ENCODE measurements around the gene CCDC69. TPM values are rescaled to one million over a fixed set of nuclear protein-coding genes. Genes with fewer than 3 reads are reported as not detected.

Gene CCDC69
- total and polyA plus RNA-seq, 3 experiments from 2014 or later, result 47.9 to 134 (median 50.5) TPM

DNA sequence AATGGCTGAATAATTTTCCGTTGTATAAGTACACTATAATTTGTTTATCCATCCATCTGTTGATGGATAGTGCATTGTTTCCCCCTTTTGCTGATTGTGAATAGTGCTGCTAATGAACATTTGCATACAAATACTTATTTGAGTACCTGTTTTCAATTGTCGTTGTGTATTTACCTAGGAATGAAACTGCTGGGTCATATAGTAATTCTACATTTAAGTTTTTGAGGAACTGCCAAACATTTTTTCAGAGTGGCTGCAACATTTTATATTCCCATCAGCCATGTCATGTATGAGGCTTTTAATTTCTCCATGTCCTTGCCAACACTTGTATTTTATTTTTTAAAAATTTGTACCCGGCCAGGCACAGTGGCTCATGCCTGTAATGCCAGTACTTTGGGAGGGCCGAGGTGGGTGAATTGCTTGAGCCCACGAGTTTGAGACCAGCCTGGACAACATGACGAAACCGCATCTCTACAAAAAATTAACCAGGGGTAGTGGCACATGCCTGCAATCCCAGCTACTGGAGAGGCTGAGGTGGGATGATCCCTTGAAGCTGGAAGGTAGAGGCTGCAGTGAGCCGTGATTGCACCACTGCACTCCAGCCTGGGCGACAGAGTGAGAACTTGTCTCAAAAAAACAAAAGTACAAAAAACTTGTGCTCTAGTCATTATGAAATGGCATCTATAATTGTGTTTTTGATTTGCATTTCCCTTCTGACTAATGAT is 64.1 kb downstream of the CCDC69 start:
- CTCF ChIA-PET, result interaction anchor here (3.1 kb wide), 1 partner anchor 34 kb away, joined by 17 read pairs; no protein-coding TSS in a partner anchor
- H3K27ac Mint-ChIP-seq, result peak overlapping the region in 6 of 8 donors; percentile 43 to 95 (median 80)
- no peaks in the 10 kb centered on the region for H3K9me3 Mint-ChIP-seq
- peak overlapping the region; percentile 27 to 98 (median 41) for H3K4me3 Mint-ChIP-seq
- H3K27me3 Mint-ChIP-seq, result peaks cover 0 to 2% of the 10 kb centered on the region in 2 donors
- H3K4me3 ChIP-seq (ENCODE audit: low read length), result no peak overlapping the region
- no peaks in the 10 kb centered on the region for H3K27me3 ChIP-seq (ENCODE audit: insufficient read depth, low read length, poor library complexity, severe bottlenecking)
- POLR2A ChIA-PET, result no interaction called here
- H3K4me1 ChIP-seq (ENCODE audit: insufficient read depth, low read length), result peaks cover 32% of the 10 kb centered on the region
- no peak for DNase-seq
- H3K27ac ChIP-seq (ENCODE audit: low read depth, low read length), result no peak overlapping the region
- peaks cover 37 to 47% (median 41%) of the 10 kb centered on the region in 3 donors for H3K4me1 Mint-ChIP-seq
- no peaks in the 10 kb centered on the region for H3K36me3 ChIP-seq (ENCODE audit: insufficient read depth, low read length)
- no peaks in the 10 kb centered on the region for H3K9me3 ChIP-seq (ENCODE audit: low read length)
- H3K36me3 Mint-ChIP-seq, result peaks cover 0 to 14% (median 0%) of the 10 kb centered on the region in 3 donors

DNA sequence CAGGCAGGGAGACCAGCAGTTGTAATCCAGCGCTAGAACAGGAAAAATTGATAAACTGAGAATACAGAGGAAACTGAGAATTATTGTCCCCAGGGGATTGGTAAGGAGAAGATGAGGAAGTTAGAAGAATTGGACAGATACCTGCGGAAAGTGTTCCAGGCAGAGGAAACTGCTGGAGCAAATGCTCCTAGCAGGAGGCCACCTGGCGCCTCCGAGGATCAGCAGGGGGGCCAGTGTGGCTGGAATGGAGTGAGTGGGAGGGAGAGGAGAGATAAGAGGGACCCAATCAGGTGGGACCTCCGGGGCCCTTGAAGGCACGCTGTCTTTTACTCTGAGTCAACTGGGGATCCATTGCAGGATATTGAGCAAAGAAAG is 65.6 kb downstream of the CCDC69 start:
- Histone ChIP-seq H3K27me3 (ENCODE audit: insufficient read depth, low read length, poor library complexity, severe bottlenecking) (no peaks in the 10 kb centered on the region), H3K9me3 (ENCODE audit: low read length) (no peaks in the 10 kb centered on the region), H3K4me3 (ENCODE audit: low read length) (peak overlapping the region; percentile 86), H3K4me1 (ENCODE audit: insufficient read depth, low read length) (peaks cover 41% of the 10 kb centered on the region), H3K27ac (ENCODE audit: low read depth, low read length) (peak overlapping the region; percentile 70), H3K36me3 (ENCODE audit: insufficient read depth, low read length) (no peaks in the 10 kb centered on the region)
- DNase-seq, result no peak
- H3K4me1 Mint-ChIP-seq, result peaks cover 46 to 53% (median 51%) of the 10 kb centered on the region in 3 donors
- POLR2A ChIA-PET, result interaction anchor here (0.7 to 1.5 kb wide), 3 partner anchors 56 to 458 kb away, joined by 3 to 6 read pairs (median 3); partner anchors contain the start of gene RBM22
- H3K27ac Mint-ChIP-seq, result peak overlapping the region; percentile 86 to 99 (median 94)
- CTCF ChIA-PET, result interaction anchor here (1.2 to 5.1 kb wide), 7 partner anchors 10 to 80 kb away, joined by 4 to 38 read pairs (median 10); no protein-coding TSS in a partner anchor
- H3K4me3 Mint-ChIP-seq, result peak overlapping the region; percentile 96 to 99 (median 97)
- no peaks in the 10 kb centered on the region for H3K9me3 Mint-ChIP-seq
- H3K36me3 Mint-ChIP-seq, result peaks cover 0 to 21% (median 5%) of the 10 kb centered on the region in 3 donors
- H3K27me3 Mint-ChIP-seq, result peaks cover 0 to 2% of the 10 kb centered on the region in 2 donors

DNA sequence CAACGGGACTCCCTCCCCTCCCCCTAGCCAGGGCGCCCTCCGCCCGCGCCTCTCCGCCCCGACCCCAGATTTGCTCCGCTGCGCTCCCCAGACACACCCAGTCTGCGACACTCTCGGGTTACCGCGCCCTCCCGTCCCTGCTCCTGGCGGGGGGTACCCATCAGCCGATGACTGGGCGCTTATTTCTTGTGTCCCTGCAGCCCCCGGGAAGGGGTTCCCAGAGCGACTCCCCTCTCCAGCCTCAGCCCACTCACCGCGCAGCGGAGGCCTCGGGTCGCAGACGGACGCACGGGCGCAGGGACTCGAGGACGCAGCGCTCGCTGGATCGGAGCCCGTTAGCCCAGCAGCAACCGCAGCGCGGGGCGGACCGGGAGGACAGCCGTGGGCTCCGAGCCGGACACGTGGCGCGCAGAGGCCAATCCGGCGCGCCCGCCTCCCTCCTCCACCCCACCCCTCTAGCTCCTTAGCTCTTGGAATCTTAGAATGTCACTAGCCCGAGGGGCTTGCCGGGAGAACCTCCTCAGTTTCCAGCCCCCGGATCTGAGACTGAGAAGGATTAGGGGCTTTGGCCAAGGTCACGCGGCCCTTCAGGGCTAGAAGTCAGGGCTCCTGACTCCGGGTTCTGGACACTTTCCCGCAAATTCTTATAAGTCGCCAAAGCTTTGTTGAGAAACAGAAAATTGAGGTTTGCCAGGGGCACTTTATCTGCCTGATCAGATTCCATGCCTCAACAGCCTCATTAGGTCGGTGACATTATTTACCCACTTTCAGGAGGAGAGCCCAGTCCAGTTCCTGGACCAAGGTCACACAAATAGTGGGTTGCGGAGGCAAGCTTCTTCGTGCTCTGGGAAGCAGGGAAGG is 66.2 kb downstream of the CCDC69 start, which contains the start of gene ANXA6:
ANXA6 (minus strand) TSS at position 354 of the 861 bp plus-strand sequence. CDS start 9,878 bp downstream, outside the sequence.
- POLR2A ChIA-PET, result interaction anchor here (0.5 to 1.5 kb wide), 5 partner anchors 31 to 457 kb away, joined by 3 to 6 read pairs (median 3); partner anchors contain the start of gene RBM22

DNA sequence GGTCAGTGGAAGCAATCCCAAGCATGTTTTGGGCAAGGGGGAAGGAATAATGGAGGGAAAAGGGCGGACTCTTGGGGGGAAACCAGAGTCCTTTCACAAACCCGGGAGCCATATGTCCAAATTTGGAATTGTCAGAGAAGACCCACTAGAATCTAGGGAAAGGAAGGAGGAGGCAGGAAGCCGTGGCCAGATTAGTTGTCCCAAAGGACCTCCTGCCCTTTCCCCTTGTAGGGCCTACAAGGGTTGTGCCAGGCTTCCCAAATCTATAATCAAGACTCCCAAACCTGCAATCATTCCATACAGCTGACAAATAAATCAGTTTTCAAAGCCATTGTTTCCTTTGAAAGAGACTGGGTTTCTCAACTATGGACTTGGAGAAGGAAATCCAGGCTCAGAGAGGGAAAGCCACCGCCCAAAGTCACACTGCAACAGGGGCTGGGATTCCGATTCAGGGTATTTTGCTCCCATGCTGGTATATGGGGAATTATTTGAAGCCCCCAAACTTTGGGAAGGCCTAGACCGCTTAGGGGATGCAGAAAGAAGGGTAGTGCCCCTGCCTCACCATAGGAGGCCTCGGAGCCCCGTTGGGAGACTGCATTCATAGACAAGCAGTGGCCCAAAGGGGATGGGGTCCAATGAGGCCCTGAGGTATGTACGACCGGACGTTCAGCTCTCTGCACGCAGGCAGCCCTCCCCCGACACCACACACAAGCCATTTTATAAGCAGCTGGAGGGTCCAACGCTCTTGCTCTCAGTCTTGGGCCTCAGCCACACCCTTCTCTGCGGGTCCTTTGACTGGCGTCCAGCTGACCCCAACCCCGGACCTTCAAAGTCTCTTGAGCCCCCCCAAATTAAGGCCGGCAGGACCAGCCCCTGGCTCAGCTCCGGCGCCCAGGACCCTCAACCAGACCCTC is 67.1 kb downstream of the CCDC69 start:
- POLR2A ChIA-PET, result interaction anchor here (0.5 to 1.5 kb wide), 5 partner anchors 30 to 456 kb away, joined by 3 to 6 read pairs (median 3); partner anchors contain the start of genes RBM22 and TNIP1
- peak overlapping the region; percentile 86 to 99 (median 94) for H3K27ac Mint-ChIP-seq
- H3K4me3 Mint-ChIP-seq, result peak overlapping the region; percentile 96 to 99 (median 97)
- peaks cover 0 to 2% of the 10 kb centered on the region in 2 donors for H3K27me3 Mint-ChIP-seq
- Histone ChIP-seq H3K27me3 (ENCODE audit: insufficient read depth, low read length, poor library complexity, severe bottlenecking) (no peaks in the 10 kb centered on the region), H3K27ac (ENCODE audit: low read depth, low read length) (peak overlapping the region; percentile 70), H3K9me3 (ENCODE audit: low read length) (no peaks in the 10 kb centered on the region), H3K36me3 (ENCODE audit: insufficient read depth, low read length) (peaks cover 5% of the 10 kb centered on the region), H3K4me3 (ENCODE audit: low read length) (peak overlapping the region; percentile 86), H3K4me1 (ENCODE audit: insufficient read depth, low read length) (peaks cover 57% of the 10 kb centered on the region)
- DNase-seq, result peak in 1 of 5 donors; percentile 36
- peaks cover 60 to 68% (median 66%) of the 10 kb centered on the region in 3 donors for H3K4me1 Mint-ChIP-seq
- CTCF ChIA-PET, result interaction anchor here (0.7 to 5.1 kb wide), 11 partner anchors 8 to 96 kb away, joined by 3 to 38 read pairs (median 10); partner anchors contain the start of gene GM2A
- H3K9me3 Mint-ChIP-seq, result no peaks in the 10 kb centered on the region
- peaks cover 0 to 21% (median 5%) of the 10 kb centered on the region in 3 donors for H3K36me3 Mint-ChIP-seq

More for the DNA sequence above, 66.2 kb downstream of the CCDC69 start, which contains the start of gene ANXA6:
- DNase-seq, result peak; percentile 59 to 80 (median 67)
- no peaks in the 10 kb centered on the region for H3K27me3 ChIP-seq (ENCODE audit: insufficient read depth, low read length, poor library complexity, severe bottlenecking)
- no peaks in the 10 kb centered on the region for H3K36me3 ChIP-seq (ENCODE audit: insufficient read depth, low read length)
- peak within 1 kb of the TSS; percentile 86 to 99 (median 94) for H3K27ac Mint-ChIP-seq
- CTCF ChIA-PET, result interaction anchor here (1.2 to 5.1 kb wide), 10 partner anchors 8 to 95 kb away, joined by 3 to 38 read pairs (median 10); partner anchors contain the start of gene GM2A
- no peaks in the 10 kb centered on the region for H3K9me3 Mint-ChIP-seq
- H3K4me3 Mint-ChIP-seq, result peak within 1 kb of the TSS; percentile 96 to 99 (median 97)
- H3K27me3 Mint-ChIP-seq, result peaks cover 0 to 2% of the 10 kb centered on the region in 2 donors
- H3K4me3 ChIP-seq (ENCODE audit: low read length), result peak within 1 kb of the TSS; percentile 86
- peaks cover 0 to 21% (median 5%) of the 10 kb centered on the region in 3 donors for H3K36me3 Mint-ChIP-seq
- H3K4me1 ChIP-seq (ENCODE audit: insufficient read depth, low read length), result peaks cover 48% of the 10 kb centered on the region
- peaks cover 52 to 59% (median 58%) of the 10 kb centered on the region in 3 donors for H3K4me1 Mint-ChIP-seq
- H3K27ac ChIP-seq (ENCODE audit: low read depth, low read length), result peak within 1 kb of the TSS; percentile 70
- H3K9me3 ChIP-seq (ENCODE audit: low read length), result no peaks in the 10 kb centered on the region

DNA sequence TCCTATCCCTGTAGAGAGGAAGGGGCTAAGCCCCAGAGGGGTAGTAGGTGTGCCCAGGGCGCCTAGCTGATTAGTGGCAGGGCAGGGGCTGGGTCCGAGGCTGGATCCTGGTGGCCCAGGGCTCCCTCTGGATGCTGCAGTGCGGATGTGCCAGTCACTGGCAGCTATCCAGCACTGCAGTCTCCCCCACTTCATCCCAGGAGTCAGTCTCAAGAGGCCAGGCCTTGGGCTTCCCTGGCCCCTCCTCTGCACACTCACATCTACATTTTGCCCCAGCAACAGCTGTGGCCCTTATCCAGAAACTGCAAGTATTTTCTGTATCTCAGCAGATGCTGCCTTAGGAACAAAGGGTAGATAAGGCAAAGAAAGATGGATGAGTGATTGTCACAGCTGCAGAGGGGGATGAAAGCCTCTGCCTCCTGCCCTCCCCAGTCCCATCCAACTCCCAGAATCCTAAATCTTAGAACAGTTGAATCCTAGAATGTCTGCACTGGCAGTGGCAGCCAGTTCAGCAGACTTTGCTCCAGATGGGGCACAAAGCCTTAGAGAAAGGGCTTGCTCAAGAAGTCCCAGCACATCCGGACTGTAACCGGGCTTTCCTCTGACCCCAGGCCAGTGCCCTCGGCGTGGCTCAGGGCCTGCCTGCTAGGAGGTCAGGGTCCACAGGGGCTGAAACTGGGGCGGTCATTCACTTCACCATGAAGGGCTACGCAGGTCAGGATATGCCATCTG is 68.0 kb downstream of the CCDC69 start:
- no peaks in the 10 kb centered on the region for H3K27me3 ChIP-seq (ENCODE audit: insufficient read depth, low read length, poor library complexity, severe bottlenecking)
- no peaks in the 10 kb centered on the region for H3K9me3 ChIP-seq (ENCODE audit: low read length)
- CTCF ChIA-PET, result interaction anchor here (0.5 to 5.1 kb wide), 7 partner anchors 9 to 97 kb away, joined by 3 to 38 read pairs (median 11); partner anchors contain the start of gene GM2A
- POLR2A ChIA-PET, result interaction anchor here (0.7 to 2.0 kb wide), 5 partner anchors 9 to 97 kb away, joined by 3 to 7 read pairs (median 4); partner anchors contain the start of gene GM2A
- Mint-ChIP-seq H3K4me3 (peak overlapping the region; percentile 96 to 99 (median 97)), H3K4me1 (peaks cover 68 to 76% (median 75%) of the 10 kb centered on the region in 3 donors), H3K27me3 (peaks cover 0 to 2% of the 10 kb centered on the region in 2 donors), H3K9me3 (no peaks in the 10 kb centered on the region), H3K36me3 (peaks cover 0 to 21% (median 5%) of the 10 kb centered on the region in 3 donors), H3K27ac (peak overlapping the region; percentile 86 to 99 (median 94))
- peaks cover 5% of the 10 kb centered on the region for H3K36me3 ChIP-seq (ENCODE audit: insufficient read depth, low read length)
- H3K4me3 ChIP-seq (ENCODE audit: low read length), result peak overlapping the region; percentile 86
- H3K27ac ChIP-seq (ENCODE audit: low read depth, low read length), result peak overlapping the region; percentile 70
- peaks cover 65% of the 10 kb centered on the region for H3K4me1 ChIP-seq (ENCODE audit: insufficient read depth, low read length)
- DNase-seq, result peak in 1 of 5 donors; percentile 39

DNA sequence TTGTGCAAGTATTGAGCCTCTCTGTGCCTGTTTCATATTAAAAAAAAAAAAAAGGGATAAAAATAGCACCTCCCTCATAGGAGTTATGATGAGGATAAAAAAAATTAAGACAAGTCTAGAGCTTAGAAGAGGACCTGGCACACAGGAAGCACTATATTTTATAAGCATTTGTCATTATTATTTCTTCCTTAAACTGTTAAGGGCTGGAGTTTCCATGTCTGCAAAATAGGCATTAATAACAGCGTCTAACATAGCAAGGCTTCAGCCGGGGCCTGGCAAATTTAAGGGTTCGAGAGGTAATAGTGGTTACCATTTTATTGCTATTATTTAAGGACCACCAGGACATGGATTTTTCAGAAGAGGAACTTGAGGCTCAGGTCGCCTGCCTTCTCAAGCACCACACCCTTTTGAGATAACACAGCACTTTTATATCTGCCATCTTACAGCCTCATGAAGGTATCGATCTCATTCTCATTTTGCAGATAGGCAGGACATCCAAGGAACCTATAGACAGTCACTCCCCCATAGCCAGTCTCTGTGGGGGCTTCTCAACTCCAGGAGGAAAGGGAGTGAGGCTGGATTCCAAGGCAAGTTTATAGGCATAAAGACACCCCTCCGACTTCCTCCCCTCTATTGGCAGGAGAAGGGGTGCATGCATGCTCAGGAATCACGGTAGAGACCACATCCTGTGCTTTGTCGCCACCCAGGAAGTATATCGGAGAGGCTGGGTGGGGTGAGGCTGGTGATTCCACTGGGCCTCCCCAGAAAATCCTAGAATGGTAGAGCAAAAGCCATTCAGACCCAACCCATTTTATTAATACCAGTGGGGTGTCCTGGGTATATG is 68.7 kb downstream of the CCDC69 start:
- POLR2A ChIA-PET, result interaction anchor here (0.7 to 2.0 kb wide), 7 partner anchors 10 to 97 kb away, joined by 3 to 7 read pairs (median 4); partner anchors contain the start of gene GM2A
- Histone ChIP-seq H3K27ac (ENCODE audit: low read depth, low read length) (peak overlapping the region; percentile 70), H3K4me3 (ENCODE audit: low read length) (peak overlapping the region; percentile 86), H3K27me3 (ENCODE audit: insufficient read depth, low read length, poor library complexity, severe bottlenecking) (no peaks in the 10 kb centered on the region), H3K9me3 (ENCODE audit: low read length) (no peaks in the 10 kb centered on the region), H3K4me1 (ENCODE audit: insufficient read depth, low read length) (peaks cover 73% of the 10 kb centered on the region), H3K36me3 (ENCODE audit: insufficient read depth, low read length) (peaks cover 5% of the 10 kb centered on the region)
- Mint-ChIP-seq H3K27me3 (no peaks in the 10 kb centered on the region), H3K36me3 (peaks cover 0 to 21% (median 5%) of the 10 kb centered on the region in 3 donors), H3K4me3 (peak overlapping the region; percentile 96 to 99 (median 97)), H3K27ac (peak overlapping the region; percentile 86 to 99 (median 94)), H3K4me1 (peaks cover 76 to 83% (median 82%) of the 10 kb centered on the region in 3 donors), H3K9me3 (no peaks in the 10 kb centered on the region)
- DNase-seq, result peak; percentile 41 to 81 (median 71)
- CTCF ChIA-PET, result interaction anchor here (0.5 to 5.1 kb wide), 8 partner anchors 10 to 79 kb away, joined by 3 to 38 read pairs (median 12); no protein-coding TSS in a partner anchor

Data from CD8-positive, alpha-beta memory T cell (primary cell).